SK-N-MC (cell line): ENCODE data around the gene DVL3.

Source experiments
- DNase-seq: peaks from one replicate; pipeline ENCODE4 v3.0.0-alpha.2; 2011; ENCODE audit warnings: low read depth, low spot score
- H3K27ac ChIP-seq: fragments of 200-600 bp; sonication (generic); 2 replicates; pipeline ENCODE4 v1.5.1; 2016; ENCODE audit warnings: mixed run types
- H3K36me3 ChIP-seq: fragments of 200-600 bp; sonication (generic); 2 replicates; pipeline ENCODE4 v1.6.1; 2017; ENCODE audit warnings: antibody characterized with exemption, low read length, mixed read lengths; ENCODE audit not compliant: insufficient read depth
- H3K4me3 ChIP-seq: fragments of 200-600 bp; sonication (generic); 2 replicates; pipeline ENCODE4 v1.5.1; 2016
- H3K9ac ChIP-seq: fragments of 200-600 bp; sonication (generic); 2 replicates; pipeline ENCODE4 v1.8.0; 2017; ENCODE audit warnings: mixed run types, mixed read lengths; ENCODE audit not compliant: insufficient read length
- H3K9me3 ChIP-seq: fragments of 200-600 bp; sonication (generic); 2 replicates; pipeline ENCODE4 v1.6.1; 2017; ENCODE audit warnings: low read depth, mild to moderate bottlenecking, antibody characterized with exemption, low read length, moderate library complexity, mixed read lengths
- EZH2 ChIP-seq: fragments of 200-600 bp; sonication (generic); IDR thresholded peaks from one replicate; pipeline ENCODE4 v1.6.1; 2017; ENCODE audit warnings: antibody characterized with exemption
- FOXP2 ChIP-seq: optimal IDR thresholded peaks from 2 replicates; pipeline ENCODE3; 2011; ENCODE audit warnings: mild to moderate bottlenecking, moderate library complexity; ENCODE audit not compliant: insufficient read depth; ENCODE audit errors: extremely low read length, control extremely low read depth
- POLR2AphosphoS5 ChIP-seq: IDR thresholded peaks from 2 replicates; pipeline ENCODE4 v1.6.1; 2012; ENCODE audit warnings: mild to moderate bottlenecking, low read depth, low read length, borderline replicate concordance

The DVL3 gene

DNA sequence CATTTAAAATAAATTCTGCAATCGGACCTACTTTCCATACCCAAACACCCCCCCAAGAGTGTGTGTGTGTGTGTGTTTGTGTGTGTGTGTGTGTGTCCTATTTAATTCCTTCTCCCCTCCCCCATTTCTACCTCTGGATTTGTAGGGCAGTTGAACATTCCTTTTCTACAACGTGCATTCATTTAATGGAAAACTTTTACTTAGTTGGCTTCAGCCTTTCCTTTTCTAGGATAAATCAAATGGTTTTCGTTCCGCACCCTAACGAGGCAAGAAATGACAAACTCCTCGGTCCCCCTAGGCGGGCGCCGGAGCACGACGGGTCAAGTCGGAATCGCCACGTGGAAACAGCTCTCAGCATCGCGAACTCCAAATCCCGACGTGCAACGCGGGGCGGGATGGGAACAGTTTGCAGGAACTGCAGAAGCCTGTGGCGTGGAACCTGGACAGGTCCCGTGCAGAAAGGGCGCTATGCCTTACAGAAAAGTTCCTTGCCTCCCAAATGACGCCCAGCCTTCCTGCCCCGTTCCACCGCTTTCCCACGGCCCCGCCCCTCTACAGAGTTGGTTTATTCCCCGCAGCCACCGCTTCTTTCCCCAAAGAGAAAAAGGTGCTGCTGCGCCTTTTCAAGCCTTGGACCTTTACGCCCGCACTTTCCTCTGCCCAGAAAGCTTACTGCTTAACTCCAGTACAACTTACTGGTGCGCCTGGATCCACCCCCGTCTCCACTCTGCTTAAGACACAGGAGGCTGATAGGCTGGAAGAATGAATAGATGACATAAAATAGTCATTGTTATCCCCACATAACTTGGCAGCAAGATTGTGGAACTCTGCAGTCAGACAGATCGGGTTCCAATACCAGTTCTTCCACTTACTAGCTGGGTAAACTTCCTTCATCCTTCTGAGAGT is 21.1 kb upstream of the DVL3 start:
- Histone ChIP-seq H3K27ac (peak overlapping the region; percentile 84), H3K36me3 (peaks cover 19% of the 10 kb centered on the region), H3K4me3 (peak overlapping the region; percentile 88), H3K9ac (peak overlapping the region; percentile 90), H3K9me3 (no peaks in the 10 kb centered on the region)
- TF ChIP-seq EZH2 (no peak), FOXP2 (peak; percentile 68), POLR2AphosphoS5 (peak; percentile 87)
- DNase-seq: peak; percentile 52

DNA sequence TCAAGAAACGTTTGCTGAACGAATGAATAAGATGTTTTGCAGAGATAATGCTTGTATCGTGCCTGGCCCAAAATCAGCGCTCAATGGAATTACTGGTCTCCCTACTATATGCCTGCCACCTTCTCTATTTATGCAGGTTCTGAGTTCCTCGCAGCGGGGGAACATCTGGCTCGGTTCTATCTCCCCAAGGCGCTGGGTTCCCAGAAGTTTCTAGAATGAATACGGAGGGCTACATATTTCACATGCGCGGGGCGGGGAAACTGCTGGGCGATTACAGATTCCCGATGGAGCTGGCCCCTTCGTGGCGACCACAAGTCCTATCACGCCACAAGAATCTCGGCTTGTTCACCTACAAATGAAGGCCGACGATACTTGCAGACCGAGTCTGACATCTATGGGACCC is 20.4 kb upstream of the DVL3 start:
- DNase-seq: no peak
- peak; percentile 46 for TF ChIP-seq FOXP2
- TF ChIP-seq POLR2AphosphoS5: no peak
- Histone ChIP-seq H3K27ac (peak overlapping the region; percentile 84), H3K36me3 (peaks cover 22% of the 10 kb centered on the region), H3K4me3 (peak overlapping the region; percentile 88), H3K9ac (peak overlapping the region; percentile 90), H3K9me3 (no peaks in the 10 kb centered on the region)

DNA sequence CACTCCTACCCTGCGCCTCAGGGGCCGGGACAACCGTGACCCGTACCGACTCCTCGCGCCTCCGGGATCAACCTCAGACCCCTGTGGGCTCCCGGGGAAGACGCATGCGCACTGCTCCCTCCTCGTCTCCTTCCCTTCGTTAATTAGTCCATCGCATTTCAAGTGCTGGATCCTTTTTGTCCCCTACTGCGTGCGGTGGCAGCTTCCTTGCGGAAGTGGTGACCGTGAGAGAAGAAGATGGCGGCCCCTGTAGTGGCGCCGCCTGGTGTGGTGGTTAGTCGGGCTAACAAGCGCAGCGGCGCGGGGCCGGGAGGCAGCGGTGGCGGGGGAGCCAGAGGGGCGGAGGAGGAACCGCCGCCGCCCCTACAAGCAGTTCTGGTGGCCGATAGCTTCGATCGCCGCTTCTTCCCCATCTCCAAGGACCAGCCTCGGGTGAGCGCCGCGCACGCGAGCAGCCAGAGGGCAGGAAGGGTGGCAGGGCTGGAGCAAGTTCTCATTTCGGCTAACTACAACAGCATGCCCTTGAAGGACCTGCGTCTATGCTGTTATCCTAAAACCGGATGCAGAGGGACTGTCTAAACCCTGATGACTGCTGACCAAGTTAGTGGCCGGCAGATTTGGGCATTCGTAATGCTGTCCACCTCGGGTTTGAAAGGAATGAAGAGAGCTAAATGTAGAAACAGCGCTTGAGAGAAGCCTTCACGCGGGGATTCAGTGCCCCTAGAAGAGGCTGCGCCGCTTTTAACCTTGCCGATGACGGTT is 19.8 kb upstream of the DVL3 start, which contains the start of gene EIF2B5:
Gene EIF2B5, plus strand, starts transcription at position 210 of the 762 bp plus-strand sequence. Its CDS starts 28 bp downstream, at position 238.
- DNase-seq: peak; percentile 93
- H3K9ac ChIP-seq: peak within 1 kb of the TSS; percentile 90
- peak within 1 kb of the TSS; percentile 88 for H3K4me3 ChIP-seq
- TF ChIP-seq EZH2: no peak
- TF ChIP-seq FOXP2: peak; percentile 15
- peak; percentile 93 for TF ChIP-seq POLR2AphosphoS5
- H3K27ac ChIP-seq: peak within 1 kb of the TSS; percentile 84
- peaks cover 27% of the 10 kb centered on the region for H3K36me3 ChIP-seq
- H3K9me3 ChIP-seq: no peaks in the 10 kb centered on the region

DNA sequence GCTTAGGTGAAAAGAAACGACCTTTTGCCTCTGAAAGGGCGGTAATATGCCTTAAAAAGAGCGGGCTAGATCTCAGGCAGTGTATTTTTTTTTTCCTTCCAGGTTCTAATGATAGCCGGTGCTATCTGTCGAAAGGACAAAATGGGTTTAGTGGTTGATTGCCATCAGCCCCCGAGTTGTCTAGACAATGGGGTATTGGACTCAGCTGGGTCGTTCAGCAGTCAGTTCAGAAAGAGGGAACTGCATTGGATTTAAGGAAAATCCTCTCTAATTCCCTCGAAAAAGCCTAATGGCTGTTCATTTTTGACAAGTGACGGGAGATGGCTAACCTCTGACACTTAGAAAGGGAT is 19.3 kb upstream of the DVL3 start:
- Histone ChIP-seq H3K4me3 (peak overlapping the region; percentile 88), H3K9ac (peak overlapping the region; percentile 90), H3K27ac (peak overlapping the region; percentile 84), H3K9me3 (no peaks in the 10 kb centered on the region), H3K36me3 (peaks cover 33% of the 10 kb centered on the region)
- DNase-seq: no peak
- TF ChIP-seq POLR2AphosphoS5 (no peak), EZH2 (no peak), FOXP2 (no peak)

DNA sequence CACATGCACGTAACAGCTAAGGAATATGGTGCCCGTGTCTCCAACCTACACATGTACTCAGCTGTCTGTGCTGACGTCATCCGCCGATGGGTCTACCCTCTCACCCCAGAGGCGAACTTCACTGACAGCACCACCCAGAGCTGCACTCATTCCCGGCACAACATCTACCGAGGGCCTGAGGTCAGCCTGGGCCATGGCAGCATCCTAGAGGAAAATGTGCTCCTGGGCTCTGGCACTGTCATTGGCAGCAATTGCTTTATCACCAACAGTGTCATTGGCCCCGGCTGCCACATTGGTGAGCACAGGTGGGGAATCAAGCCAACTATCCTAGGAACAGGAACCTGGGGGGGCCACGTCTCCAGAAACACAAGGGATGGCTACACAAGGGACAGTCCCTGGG is 14.7 kb upstream of the DVL3 start:
- Histone ChIP-seq H3K4me3 (no peak overlapping the region), H3K27ac (no peak overlapping the region), H3K9ac (no peak overlapping the region), H3K9me3 (no peaks in the 10 kb centered on the region), H3K36me3 (peaks cover 78% of the 10 kb centered on the region)
- DNase-seq: no peak
- no peak for TF ChIP-seq POLR2AphosphoS5
- TF ChIP-seq EZH2: no peak
- no peak for TF ChIP-seq FOXP2

DNA sequence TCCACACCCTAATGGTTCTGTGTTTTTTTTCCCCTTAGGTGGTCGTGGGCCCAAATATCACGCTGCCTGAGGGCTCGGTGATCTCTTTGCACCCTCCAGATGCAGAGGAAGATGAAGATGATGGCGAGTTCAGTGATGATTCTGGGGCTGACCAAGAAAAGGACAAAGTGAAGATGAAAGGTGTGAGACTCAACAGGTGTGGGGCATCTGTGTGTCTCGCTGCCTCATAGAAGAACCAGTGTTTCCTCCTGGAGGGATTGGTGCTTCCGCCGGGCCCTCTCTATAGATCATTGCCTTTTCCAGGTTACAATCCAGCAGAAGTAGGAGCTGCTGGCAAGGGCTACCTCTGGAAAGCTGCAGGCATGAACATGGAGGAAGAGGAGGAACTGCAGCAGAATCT is 13.0 kb upstream of the DVL3 start:
- no peaks in the 10 kb centered on the region for H3K9me3 ChIP-seq
- H3K9ac ChIP-seq: no peak overlapping the region
- no peak for DNase-seq
- H3K4me3 ChIP-seq: no peak overlapping the region
- H3K36me3 ChIP-seq: peaks cover 79% of the 10 kb centered on the region
- H3K27ac ChIP-seq: no peak overlapping the region
- no peak for TF ChIP-seq EZH2
- no peak for TF ChIP-seq FOXP2
- no peak for TF ChIP-seq POLR2AphosphoS5

DNA sequence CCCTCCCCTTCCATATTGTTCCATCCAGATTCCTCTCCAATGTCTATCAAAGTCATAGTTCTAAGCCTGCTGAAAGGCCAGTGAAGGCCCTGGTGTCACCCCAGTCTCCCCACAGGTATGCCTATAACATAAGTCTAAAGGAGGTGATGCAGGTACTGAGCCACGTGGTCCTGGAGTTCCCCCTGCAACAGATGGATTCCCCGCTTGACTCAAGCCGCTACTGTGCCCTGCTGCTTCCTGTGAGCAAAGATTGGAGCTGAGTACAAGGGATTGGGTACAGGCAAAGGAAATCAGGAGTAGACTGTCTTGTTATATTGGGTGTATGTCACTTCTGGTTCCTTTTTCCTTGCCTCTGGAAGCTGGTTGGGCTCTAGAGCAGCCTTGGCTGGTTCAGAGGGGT is 11.8 kb upstream of the DVL3 start:
- TF ChIP-seq POLR2AphosphoS5: no peak
- no peak for TF ChIP-seq EZH2
- TF ChIP-seq FOXP2: no peak
- Histone ChIP-seq H3K9me3 (no peaks in the 10 kb centered on the region), H3K4me3 (no peak overlapping the region), H3K9ac (no peak overlapping the region), H3K36me3 (peaks cover 69% of the 10 kb centered on the region), H3K27ac (no peak overlapping the region)
- no peak for DNase-seq

DNA sequence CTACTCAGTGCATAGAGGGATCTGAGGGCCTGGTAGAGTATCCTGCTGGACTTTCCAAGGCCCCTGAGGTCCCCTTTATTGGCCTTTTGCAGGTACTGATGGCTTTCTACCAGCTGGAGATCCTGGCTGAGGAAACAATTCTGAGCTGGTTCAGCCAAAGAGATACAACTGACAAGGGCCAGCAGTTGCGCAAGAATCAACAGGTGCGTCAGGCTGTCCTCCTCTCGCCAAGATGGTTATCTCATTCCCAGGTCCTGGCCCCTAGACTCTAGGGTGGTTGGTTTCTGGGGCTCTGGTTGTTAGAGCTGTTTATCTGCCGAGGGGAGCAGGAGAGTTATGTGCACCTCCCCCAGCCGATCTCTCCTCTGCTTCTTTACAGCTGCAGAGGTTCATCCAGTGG is 10.7 kb upstream of the DVL3 start:
- TF ChIP-seq POLR2AphosphoS5: no peak
- TF ChIP-seq FOXP2: no peak
- no peak for TF ChIP-seq EZH2
- Histone ChIP-seq H3K9ac (no peak overlapping the region), H3K9me3 (no peaks in the 10 kb centered on the region), H3K36me3 (peaks cover 65% of the 10 kb centered on the region), H3K27ac (peak overlapping the region; percentile 2; the same call in 1 of the 2 replicates), H3K4me3 (no peak overlapping the region)
- DNase-seq: no peak
